Choroid plexus epithelial cell (primary cell): ENCODE results near the gene ALDH3B2.
"Not testable (repeated sequence)": the region's sequence is repeated elsewhere in the genome, so short reads cannot be mapped to it uniquely, and the experiment has no call there.

Experiments
- DNase-seq: peaks from one replicate; pipeline ENCODE4 v3.0.0-alpha.2; 2010; ENCODE audit warnings: low read depth
- H3K4me3 ChIP-seq: 2 replicates; pipeline ENCODE4 v1.5.1; 2011; ENCODE audit warnings: low read depth, mild to moderate bottlenecking, control low read depth, low read length, moderate library complexity
- TF ChIP-seq, protein P1 (sequence below): conservative IDR thresholded peaks from 2 replicates; pipeline ENCODE4 v1.5.1; 2011; ENCODE audit warnings: low read depth, mild to moderate bottlenecking, control low read depth, inconsistent platforms, low read length, moderate library complexity

Gene ALDH3B2

DNA sequence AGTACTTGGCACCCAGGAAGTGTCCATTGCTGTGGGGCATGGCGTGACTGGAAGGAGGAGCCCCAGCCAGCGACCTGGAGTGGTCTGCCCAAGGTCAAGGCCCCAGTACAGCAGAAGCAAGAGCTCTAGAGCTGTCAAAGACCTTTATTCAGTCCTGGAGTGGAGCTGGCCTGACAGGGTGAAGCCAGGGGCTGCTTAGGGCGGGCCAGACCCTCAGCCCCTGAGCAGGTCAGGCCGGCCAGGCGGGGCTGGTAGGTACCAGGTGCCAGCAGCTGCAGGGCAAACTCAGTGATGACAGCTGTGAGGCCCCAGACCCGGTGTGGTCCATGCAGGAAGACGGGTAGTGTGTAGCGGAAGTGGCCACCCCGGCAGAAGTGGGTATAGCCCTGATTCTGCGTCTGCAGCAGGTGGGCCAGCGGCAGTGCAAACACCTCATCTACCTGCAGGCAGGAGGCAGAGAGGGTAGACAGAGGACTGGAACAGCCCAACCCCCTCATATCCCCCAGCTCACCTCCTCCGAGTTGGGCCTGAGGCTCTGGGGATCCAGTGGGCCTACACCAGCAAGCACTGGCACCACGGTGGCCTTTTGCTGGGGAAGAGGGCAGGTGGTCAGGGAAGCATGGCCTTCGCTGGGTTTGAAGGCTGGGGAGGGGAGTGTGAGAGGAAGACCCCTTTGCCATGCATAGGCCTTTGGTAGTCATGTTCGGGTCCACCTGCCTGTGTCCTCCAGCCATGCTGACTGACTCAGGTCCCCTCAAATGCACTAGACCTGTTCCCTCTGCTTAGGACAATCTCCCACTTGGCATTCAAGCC is 46.4 kb downstream of the ALDH3B2 start:
- no peak overlapping the region for H3K4me3 ChIP-seq
- DNase-seq: no peak
- TF ChIP-seq, protein P1, sequence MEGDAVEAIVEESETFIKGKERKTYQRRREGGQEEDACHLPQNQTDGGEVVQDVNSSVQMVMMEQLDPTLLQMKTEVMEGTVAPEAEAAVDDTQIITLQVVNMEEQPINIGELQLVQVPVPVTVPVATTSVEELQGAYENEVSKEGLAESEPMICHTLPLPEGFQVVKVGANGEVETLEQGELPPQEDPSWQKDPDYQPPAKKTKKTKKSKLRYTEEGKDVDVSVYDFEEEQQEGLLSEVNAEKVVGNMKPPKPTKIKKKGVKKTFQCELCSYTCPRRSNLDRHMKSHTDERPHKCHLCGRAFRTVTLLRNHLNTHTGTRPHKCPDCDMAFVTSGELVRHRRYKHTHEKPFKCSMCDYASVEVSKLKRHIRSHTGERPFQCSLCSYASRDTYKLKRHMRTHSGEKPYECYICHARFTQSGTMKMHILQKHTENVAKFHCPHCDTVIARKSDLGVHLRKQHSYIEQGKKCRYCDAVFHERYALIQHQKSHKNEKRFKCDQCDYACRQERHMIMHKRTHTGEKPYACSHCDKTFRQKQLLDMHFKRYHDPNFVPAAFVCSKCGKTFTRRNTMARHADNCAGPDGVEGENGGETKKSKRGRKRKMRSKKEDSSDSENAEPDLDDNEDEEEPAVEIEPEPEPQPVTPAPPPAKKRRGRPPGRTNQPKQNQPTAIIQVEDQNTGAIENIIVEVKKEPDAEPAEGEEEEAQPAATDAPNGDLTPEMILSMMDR: no peak

DNA sequence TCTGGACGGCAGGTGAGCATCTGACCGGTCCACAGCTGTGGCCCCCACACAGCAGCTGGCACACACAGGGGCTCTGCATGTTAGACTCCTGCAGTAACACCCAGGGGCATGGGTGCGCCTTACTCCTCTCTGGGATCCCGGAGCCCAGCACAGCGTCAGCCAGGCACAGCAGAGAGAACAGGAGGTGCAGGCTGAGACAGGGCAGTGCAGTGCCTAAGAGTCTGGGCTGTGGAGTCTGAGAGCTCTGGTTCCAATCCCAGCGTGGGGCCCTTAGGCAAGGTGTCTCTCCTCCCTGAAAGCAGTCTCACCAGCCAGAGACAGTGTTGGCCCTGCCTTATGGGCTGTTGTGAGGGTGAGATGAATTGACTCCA is 47.0 kb downstream of the ALDH3B2 start:
- no peak for DNase-seq
- TF ChIP-seq, protein P1: no peak
- H3K4me3 ChIP-seq: no peak overlapping the region

DNA sequence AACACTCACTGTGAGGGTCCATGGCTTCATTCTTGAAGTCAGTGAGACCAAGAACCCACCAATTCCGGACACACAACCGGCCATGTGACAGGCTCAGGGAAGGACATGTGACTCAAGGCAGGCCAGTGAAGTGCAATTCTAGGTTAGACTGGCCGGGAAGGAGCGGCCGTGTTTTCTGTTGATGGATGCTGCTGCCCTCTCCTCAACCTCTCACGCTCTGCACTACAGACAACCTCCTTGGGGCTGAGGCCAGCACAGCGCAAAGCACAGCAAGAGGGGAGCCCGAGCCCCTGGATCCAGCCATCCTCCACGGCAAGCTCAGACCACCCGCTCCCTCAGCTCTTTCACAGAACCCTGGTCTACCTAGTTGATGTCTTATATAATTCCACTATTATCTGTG is 47.5 kb downstream of the ALDH3B2 start:
- DNase-seq: no peak
- TF ChIP-seq, protein P1: no peak
- no peak overlapping the region for H3K4me3 ChIP-seq

DNA sequence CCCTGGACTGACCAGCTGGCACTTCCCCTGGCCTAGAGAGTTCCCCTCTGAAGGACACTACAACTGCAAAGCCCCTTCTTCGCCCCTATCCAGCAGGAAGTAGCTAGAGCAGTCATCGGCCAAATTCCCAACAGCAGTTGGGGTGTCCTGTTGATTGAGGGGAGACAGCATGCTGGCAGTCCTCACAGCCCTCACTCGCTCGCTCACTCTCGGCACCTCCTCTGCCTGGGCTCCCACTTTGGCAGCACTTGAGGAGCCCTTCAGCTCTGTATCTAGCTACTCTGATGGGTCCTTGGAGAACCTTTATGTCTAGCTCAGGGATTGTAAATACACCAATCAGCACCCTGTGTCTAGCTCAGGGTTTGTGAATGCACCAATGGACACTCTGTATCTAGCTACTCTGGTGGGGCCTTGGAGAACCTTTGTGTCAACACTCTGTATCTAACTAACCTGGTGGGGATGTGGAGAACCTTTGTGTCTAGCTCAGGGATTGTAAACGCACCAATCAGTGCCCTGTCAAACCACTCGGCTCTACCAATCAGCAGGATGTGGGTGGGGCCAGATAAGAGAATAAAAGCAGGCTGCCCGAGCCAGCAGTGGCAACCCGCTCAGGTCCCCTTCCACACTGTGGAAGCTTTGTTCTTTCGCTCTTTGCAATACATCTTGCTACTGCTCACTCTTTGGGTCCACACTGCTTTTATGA is 48.1 kb downstream of the ALDH3B2 start:
- DNase-seq: not testable (repeated sequence)

DNA sequence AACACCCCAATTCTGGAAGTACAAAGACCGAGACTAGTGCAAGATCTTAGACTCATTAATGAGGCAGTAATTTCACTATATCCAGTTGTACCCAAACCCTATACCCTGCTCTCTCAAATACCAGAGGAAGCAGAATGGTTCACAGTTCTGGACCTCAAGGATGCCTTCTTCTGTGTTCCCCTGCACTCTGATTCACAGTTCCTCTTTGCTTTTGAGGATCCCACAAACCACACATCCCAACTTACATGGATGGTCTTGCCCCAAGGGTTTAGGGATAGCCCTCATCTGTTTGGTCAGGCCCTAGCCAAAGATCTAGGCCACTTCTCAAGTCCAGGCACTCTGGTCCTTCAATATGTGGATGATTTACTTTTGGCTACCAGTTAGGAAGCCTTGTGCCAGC is 50.6 kb downstream of the ALDH3B2 start:
- H3K4me3 ChIP-seq, DNase-seq: not testable (repeated sequence)

More for the DNA sequence above, 48.1 kb downstream of the ALDH3B2 start:
- H3K4me3 ChIP-seq: not testable (repeated sequence)

DNA sequence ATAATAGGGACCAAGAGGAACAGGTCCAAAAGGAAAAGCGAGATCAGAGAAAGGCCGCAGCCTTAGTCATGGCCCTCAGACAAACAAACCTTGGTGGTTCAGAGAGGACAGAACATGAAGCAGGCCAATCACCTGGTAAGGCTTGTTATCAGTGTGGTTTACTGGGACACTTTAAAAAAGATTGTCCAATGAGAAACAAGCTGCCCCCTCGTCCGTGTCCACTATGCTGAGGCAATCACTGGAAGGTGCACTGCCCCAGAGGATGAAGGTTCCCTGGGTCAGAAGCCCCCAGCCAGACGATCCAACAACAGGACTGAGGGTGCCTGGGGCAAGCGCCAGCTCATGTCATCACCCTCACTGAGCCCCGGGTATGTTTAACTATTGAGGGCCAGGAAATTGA is 51.5 kb downstream of the ALDH3B2 start:
- H3K4me3 ChIP-seq, DNase-seq: not testable (repeated sequence)

DNA sequence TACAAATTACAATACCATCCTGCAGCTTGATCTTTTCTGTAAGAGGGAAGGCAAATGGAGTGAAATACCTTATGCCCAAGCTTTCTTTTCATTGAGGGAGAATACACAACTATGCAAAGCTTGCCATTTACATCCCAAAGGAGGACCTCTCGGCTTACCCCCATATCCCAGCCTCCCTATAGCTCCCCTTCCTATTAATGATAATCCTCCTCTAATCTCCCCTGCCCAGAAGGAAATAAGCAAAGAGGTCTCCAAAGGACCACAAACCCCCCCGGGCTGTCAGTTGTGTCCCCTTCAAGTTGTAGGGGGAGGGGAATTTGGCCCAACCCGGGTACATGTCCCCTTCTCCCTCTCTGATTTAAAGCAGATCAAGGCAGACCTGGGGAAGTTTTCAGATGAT is 52.5 kb downstream of the ALDH3B2 start:
- not testable (repeated sequence) for DNase-seq, H3K4me3 ChIP-seq

DNA sequence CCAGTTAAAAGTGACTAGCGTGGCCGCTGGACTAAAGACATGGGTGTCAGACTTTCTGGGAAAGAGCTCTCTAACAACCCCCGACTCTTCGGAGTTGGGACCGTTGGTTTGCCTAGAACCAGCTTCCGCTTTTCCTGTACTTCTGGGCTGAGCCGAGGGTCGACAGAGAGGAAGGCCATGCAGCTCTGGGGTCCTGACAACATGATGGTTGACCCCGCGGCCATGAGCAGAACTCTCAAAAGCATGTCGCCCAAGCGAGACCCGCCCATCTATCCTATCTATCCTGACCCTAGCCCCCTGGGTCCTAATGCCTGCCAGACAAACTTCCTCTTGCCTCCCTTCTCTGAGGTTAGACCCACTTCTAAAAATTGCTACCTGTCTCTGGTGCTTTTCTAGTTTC is 53.8 kb downstream of the ALDH3B2 start:
- not testable (repeated sequence) for DNase-seq, H3K4me3 ChIP-seq

DNA sequence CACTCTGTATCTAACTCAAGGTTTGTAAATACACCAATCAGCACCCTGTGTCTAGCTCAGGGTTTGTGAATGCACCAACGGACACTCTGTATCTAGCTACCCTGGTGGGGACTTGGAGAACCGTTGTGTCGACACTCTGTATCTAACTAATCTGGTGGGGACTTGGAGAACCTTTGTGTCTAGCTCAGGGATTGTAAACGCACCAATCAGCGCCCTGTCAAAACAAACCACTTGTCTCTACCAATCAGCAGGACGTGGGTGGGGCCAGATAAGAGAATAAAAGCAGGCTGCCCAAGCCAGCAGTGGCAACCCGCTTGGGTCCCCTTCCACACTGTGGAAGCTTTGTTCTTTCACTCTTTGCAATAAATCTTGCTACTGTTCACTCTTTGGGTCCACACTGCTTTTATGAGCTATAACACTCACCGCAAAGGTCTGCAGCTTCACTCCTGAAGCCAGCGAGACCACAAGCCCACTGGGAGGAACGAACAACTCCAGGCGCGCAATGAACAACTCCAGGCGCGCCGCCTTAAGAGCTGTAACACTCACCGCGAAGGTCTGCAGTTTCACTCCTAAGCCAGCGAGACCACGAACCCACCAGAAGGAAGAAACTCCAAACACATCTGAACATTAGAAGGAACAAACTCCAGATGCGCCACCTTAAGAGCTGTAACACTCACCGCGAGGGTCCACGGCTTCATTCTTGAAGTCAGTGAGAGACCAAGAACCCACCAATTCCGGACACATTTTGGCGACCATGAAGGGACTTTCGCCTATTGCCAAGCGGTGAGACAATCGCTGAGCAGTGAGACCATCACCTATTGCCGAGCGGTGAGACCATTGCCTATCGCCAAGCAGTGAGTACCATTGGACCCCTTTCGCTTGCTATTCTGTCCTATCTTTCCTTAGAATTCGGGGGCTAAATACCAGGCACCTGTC is 54.5 kb downstream of the ALDH3B2 start:
- H3K4me3 ChIP-seq, DNase-seq: not testable (repeated sequence)

DNA sequence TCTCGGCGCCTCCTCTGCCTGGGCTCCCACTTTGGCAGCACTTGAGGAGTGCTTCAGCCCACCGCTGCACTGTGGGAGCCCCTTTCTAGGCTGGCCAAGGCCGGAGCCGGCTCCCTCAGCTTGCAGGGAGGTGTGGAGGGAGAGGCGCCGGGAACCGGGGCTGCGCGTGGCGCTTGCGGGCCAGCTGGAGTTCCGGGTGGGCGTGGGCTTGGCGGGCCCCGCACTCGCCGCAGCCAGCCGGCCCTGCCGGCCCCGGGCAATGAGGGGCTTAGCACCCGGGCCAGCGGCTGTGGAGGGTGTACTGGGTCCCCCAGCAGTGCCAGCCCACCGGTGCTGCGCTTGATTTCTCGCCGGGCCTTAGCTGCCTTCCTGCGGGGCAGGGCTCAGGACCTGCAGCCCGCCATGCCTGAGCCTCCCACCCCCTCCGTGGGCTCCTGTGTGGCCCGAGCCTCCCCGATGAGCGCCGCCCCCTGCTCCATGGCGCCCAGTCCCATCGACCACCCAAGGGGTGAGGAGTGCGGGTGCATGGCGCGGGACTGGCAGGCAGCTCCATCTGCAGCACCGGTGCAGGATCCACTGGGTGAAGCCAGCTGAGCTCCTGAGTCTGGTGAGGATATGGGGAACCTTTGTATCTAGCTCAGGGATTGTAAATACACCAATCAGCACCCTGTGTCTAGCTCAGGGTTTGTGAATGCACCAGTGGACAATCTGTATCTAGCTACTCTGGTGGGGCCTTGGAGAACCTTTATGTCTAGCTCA is 55.3 kb downstream of the ALDH3B2 start:
- H3K4me3 ChIP-seq, DNase-seq: not testable (repeated sequence)
